IPS-NIHi7 (cell line): ENCODE results near the gene BICC1.

Experiments
- DNase-seq: peaks from one replicate; pipeline ENCODE4 v3.0.0; 2012; ENCODE audit warnings: mixed read lengths; ENCODE audit errors: extremely low spot score

The BICC1 gene

GRCh38 chr10:58560068-58560467 is 47.4 kb downstream of the BICC1 start:
- no peak for DNase-seq

DNA sequence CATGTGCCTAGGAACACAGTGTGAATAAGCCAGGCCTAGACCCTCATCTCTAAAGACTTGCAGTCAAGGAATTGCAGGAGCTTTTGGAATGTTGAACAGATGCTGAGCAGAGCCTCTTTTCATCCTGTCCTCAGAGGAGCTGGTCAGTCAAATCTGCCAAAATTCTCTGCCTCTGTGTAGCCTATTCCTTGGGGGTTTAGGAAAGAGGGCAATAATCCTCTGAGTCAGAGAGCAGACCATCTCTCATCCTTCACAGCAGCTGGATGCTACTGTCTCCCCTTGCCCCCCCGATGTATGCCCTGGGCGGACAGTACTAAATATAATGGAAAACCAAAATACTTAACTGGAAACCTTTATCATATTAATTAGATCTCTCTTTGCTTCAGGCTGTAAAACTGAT is 52.6 kb downstream of the BICC1 start:
- no peak for DNase-seq

- DNase-seq: no peak
Measured at GRCh38 chr10:58567652-58568051, 55.0 kb downstream of the BICC1 start.

GRCh38 chr10:58568428-58568935 is 55.8 kb downstream of the BICC1 start:
- no peak for DNase-seq

GRCh38 chr10:58570307-58570723 is 57.6 kb downstream of the BICC1 start:
- DNase-seq: no peak

DNA sequence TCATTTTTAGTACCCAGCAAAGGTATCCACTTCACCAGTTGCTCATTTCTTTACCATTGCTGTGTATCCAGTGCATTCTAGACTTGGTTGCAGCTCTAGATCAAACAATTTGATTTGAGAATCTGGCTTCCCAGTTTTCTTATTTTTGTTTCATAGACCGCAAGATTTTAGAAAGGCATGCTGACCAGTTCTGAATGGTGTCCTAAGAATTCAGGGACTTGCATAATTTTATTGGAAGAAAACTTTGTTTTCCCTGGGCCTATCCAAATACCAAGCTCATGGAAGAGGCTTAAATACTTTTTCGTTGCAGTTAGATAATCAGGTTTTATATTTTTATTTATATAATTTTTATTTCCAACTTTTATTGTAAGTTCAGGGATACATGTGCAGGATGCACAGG is 58.3 kb downstream of the BICC1 start:
- no peak for DNase-seq

- no peak for DNase-seq
Measured at GRCh38 chr10:58573144-58573543, 60.5 kb downstream of the BICC1 start.

GRCh38 chr10:58574058-58574457 is 61.4 kb downstream of the BICC1 start:
- DNase-seq: no peak

DNA sequence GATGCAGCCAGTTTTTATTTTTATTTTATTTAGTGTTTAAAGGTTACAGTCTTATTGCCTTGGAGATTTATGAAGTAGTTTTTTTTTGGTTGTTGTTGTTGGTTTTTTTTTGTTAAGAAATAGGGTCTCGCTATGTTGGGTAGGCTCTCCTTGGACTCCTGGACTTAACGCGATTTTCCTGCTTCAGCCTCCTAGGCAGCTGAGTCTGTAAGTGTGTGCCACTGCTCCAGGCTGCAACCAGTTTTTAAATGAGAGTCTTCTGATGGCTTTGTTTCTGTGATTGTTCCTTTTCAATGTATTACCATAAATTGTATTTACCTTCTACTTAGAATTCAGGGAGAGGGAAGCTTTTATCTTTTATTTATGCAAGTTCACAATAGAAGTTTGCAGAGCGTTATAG is 62.8 kb downstream of the BICC1 start:
- no peak for DNase-seq

DNA sequence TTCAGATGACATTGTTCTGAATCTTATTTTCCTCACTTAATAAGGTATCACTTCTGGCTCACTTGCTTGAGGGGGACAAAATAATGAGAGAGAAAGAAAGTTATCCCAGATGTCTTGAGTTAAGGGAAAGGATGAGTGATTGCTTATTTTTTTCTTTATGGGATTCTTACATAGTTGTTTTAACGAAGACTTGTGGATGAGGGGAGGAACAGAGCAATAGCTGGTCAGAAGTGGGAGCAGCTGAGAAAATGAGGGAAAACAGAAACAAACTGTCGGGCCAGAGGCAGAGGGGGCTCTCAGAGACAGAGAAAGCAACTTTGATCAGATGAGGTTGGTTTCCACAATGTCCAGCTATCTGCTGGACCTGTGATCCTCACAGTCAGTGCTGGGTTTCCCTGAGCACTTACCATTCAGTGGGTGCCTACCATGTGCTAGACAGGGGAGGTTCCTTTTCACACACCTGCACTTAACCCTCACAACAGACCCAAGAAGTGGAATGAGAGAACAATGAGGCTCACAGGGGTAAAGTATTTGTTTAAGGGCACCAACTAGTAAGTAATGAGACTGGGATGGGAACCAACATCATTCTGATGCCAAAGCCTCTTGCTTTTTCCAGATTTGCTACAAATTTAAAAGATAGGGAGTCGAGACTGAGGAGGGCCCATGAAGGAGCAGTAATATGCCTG is 64.2 kb downstream of the BICC1 start:
- no peak for DNase-seq

DNA sequence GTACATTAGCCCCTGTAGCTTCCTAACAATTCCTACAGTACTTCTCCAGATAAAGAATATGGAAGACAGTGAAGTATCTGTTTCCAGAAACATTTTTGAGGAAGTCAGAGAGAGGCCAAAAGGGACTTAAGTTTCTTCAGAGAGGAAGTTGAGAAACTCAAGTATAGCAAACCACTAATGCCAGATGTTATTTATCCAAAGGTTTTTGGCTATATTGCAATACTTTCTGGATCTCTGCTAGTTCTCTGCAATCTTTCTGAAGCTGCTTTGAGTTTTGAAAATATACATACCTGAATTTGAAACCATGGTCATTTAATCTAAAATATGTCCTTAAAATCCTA is 64.7 kb downstream of the BICC1 start:
- no peak for DNase-seq

DNA sequence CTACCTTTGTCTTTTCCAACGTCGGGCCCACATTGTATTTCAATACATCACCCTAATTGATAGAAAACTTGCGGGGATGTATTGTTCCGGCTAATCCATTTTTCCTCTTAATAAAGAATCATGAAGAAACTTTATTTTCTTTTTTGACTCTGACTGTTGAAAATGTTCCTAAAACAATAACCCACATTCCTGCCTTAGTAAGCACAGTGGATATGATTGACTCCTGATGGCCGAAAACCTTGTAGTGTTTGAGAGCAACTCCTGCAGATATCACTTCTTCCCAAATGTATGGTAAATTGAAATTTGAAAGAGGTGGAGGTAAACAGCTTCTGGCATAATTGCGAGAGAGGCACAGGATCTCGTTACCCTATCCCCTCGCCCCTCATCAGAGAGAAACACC is 65.7 kb downstream of the BICC1 start:
- no peak for DNase-seq

- DNase-seq: no peak
Measured at GRCh38 chr10:58579011-58579655, 66.5 kb downstream of the BICC1 start.

- no peak for DNase-seq
Measured at GRCh38 chr10:58582045-58582444, 69.4 kb downstream of the BICC1 start.

DNA sequence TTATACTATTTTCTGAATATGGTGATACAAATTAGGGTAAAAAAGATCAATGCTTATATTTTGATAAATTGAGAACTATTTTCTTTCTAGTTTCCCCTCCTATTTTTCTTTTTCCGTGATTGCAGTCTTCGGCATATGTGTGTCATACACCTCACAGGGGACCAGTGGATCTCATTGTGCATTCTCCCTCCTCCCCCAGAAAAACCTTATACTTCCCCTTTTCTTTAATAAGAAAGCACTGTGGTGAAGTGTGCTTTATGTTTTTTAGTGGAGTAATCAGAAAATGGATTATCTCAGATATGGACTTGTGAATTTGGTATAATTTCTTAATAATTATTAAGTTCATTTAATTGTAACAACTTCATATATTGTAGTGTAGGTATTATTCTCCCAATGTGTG is 72.8 kb downstream of the BICC1 start:
- DNase-seq: no peak

GRCh38 chr10:58586282-58587245 is 73.9 kb downstream of the BICC1 start:
- no peak for DNase-seq

GRCh38 chr10:58587676-58588075 is 75.0 kb downstream of the BICC1 start:
- DNase-seq: no peak

GRCh38 chr10:58588673-58589265 is 76.1 kb downstream of the BICC1 start:
- peak; percentile 62 for DNase-seq

DNA sequence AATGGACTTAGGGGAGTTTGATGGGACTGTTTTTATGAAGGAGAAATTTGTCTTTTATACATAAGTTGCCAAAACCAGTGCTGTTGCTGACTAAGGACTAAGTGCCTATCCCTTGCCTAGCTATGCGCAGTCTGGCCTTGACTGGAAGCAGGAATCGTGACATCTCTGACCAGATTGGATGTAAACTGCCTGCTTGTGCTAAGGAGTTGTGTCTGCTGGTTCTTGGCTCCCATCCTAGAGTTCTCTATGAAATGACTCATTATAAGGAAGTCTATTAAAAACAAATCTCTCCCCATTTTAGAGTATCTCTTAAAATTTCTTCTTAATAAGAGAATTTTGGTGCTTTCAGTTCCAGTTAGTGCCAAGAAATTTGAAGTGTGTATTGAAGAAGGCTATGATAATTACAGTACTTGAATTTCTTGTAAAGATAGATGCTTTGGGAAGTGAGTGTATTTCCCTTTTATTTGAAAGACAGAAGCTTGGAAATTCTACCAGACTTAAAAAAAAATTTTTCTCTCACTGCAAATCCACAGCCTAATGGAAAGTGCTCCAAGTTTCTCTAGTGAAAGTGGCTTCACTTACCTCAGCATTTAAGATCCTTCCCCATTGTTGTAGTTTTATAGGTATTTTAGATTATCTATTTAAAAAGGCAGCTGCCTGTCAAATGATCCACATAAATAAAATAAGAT is 77.6 kb downstream of the BICC1 start:
- no peak for DNase-seq

GRCh38 chr10:58590924-58591323 is 78.3 kb downstream of the BICC1 start:
- no peak for DNase-seq

GRCh38 chr10:58593008-58593407 is 80.3 kb downstream of the BICC1 start:
- DNase-seq: no peak
